GM18868 (cell line): Measurements from ENCODE around the gene FBLIM1.

Experiments
- ATAC-seq: cut with Tn5 transposase; IDR thresholded peaks from one replicate; pipeline ENCODE4 v1.9.1; 2021; ENCODE audit warnings: mild to moderate bottlenecking, moderate library complexity; ENCODE audit not compliant: unreplicated experiment

FBLIM1 gene

DNA sequence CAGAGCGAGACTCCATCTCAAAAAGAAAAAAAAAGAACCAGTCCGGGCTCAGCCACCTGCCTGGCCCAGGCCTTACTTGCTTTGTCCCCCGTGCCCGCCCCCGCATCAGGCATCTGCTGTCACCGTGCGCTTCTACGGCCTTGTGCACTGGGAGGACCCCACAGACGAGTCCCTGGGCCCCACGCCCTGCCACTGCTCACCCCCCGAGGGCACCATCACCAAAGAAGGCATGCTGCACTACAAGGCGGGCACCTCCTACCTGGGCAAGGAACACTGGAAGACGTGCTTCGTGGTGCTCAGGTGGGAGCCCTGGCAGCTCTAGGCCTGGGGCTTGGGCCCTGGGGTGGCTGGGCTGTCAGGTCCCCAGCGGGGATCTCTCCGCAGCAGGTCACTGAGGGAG, 28.2 kb upstream of the FBLIM1 start:
- no peak for ATAC-seq

DNA sequence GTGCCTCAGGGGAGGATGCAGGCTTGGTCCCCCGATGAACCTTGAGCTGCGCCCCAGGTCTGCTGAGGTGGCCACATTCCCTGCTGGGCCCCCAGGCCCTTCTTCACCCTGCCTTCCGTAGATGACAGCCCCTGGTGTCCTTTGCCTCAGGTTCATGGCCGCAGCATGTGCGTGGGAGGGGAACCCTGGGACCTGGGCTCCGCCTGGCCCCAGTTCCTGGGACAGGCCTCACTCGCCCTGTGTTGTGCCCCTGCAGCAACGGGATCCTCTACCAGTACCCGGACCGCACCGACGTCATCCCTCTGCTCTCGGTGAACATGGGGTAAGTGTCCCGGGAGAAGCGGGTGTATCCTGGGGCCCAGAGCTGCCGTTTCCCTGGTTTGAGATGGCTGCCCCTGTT, 27.7 kb upstream of the FBLIM1 start:
- no peak for ATAC-seq

DNA sequence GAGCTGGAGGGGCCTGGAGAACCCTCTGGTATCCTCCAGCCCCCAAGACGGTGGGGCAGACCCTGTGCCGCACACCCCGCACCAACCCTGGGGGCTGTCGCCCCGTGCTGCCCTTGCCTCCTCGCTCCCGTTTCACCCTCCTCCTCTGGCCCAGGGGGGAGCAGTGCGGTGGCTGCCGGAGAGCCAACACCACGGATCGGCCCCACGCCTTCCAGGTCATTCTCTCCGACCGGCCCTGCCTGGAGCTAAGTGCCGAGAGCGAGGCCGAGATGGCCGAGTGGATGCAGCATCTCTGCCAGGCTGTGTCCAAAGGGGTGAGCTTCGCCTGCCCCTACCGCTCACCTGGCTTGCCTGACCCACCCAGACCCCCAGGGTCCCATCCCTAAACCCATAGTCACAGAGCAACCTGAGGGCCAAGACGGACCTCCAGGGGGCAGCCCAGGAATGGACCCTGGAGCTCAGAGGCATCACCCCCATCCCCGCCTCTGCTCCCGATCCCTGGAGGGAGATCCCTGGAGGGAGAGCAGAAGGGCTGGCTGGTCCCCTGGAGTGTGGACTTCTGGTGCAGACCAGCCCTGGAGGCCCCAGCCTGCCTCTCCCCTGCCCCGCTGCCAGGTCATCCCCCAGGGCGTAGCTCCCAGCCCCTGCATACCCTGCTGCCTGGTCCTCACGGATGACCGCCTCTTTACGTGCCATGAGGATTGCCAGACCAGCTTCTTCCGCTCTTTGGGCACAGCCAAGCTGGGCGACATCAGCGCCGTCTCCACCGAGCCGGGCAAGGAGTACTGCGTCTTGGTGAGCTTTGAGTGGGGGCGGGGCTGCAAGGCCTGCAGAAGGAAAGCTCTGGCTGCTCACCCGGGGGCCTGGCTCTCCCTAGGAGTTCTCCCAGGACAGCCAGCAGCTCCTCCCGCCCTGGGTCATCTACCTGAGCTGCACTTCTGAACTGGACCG, 26.6 kb upstream of the FBLIM1 start:
- ATAC-seq = no peak

DNA sequence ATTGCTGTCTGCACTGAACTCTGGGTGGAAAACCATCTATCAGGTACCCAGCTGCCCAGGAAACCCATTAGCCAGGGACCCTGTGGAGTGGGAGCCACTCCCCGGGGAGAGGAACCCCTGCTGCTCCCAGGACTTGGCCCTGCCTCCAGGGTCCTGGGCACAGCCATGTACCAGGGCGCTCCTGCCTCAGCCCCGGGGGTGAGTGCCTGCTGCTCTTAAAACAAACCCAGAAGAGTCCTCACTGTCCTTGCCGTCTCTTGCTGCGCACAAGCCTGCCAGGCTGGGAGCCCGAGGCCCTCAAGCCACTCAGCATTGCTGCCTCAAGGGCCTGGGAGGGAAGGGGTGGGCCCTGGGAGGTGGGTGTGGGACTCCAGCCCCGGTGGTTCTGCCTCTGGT, 25.9 kb upstream of the FBLIM1 start:
- ATAC-seq = no peak

DNA sequence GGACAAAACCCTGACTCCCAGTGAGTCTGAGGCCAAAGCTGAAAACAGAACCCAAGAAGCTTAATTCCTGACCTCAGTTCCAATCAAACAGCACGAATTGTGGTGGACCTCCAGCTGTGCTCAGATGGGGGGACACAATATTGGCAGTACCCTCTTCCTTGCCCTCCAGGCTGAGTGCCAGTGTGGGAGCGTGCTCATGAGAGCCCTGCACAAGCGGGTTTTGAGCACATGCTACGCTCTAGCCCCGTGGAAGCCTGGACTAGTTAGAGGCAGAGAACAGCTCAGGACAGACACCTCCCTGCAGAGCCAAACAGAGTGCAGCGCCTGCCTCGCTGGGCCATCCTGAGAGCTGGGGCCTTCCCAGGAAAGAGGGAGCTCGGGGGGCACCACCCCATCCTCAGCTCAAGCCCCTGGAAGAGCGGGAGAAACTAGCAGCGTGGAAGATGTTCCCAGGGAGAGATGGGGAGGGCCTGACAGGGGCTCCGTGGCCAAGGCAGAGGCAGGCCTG, 25.3 kb upstream of the FBLIM1 start:
- ATAC-seq = no peak

DNA sequence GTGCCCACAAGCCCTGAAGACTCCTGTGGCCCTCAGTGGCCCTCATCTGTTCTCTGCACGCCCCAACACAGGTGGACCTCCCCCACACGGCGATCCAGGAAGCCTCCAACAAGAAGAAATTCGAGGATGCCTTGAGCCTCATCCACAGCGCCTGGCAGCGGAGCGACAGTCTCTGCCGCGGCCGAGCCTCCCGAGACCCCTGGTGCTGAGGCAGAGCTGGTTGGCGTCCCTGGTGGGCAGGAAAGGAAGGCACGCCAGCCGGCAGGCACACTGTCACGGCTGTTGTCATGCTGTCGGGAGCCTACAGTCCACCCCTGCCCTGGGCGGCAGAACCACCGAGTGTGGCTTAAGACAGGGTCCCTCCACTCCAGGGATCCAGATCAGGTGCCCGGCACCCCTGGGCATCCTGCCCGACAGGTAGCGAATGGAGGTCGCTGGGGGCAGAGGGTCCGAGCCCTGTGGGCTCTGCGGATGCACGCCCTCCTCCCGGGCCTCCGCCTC, 24.8 kb upstream of the FBLIM1 start:
- no peak for ATAC-seq

DNA sequence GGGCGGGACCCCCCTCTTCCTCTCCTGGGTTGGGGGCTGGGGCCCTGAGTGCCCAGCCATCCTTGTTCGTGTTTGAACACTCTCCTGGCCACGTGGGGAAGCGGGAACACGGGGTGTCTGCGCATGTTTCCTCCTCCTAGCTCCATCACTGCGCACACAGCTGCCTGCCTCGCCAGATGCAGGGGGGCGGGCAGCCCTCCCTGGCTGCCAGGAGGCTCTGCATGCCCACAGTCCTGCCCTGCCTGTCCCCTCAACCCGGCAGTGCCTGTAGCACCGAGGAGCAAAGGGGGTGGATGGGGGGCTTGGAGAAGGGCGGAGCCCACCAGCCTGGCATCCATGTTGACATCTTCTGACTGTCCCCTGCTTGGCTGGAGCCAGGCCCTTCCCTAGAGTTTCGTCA, 24.3 kb upstream of the FBLIM1 start:
- ATAC-seq = no peak

DNA sequence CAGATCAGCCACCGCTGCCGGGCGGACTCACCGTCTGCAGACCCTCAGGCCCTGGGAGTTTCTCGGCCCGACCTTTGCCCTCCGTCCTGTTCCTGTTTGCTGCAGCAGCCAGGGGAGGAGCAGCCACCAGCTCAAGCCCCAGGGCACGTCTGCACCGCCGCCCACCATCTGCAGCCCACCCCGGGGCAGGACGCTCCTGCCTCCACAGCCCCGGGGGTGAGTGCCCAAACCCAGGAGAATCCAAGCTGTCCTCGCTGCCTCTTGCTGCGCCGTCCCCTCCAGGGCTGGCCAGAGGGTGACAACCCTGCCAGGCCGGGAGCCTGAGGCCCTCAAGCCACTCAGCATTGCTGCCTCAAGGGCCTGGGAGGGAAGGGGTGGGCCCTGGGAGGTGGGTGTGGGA, 23.7 kb upstream of the FBLIM1 start:
- no peak for ATAC-seq

DNA sequence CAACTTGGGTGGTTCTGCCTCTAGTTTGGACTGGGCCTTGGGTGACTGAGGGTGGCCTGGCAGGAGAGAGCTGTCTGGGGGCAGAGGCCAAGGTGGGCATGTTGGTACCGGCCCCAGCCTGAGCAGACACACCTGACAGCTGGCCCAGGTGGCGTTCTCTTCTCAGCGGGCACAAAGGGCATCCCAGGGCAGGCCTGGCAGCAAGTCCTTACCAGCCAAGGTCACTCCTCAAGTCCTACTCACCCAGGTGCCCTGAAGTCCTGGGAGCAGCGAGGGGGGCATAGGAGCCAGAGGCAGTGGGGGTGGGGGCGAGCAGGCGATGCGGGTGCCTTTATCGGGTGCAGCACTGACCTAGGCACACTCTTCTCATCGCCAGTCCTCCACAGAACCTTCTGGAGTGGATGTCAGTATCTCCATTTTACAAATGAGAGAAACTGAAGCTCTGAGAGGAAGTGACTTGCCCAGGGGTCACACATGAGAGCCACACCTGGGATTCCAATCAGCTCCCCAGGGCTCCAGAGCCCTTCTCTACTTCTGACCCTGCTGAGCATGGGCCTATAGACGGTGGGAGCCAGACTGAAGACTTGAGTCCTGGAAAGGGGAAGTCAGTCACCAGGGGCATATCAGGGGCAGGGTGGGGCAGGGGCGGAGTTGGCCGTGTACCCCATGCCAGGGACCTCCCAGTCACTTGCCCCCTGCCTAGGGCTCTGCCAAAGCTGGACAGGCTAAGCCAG, 23.1 kb upstream of the FBLIM1 start:
- ATAC-seq = no peak

DNA sequence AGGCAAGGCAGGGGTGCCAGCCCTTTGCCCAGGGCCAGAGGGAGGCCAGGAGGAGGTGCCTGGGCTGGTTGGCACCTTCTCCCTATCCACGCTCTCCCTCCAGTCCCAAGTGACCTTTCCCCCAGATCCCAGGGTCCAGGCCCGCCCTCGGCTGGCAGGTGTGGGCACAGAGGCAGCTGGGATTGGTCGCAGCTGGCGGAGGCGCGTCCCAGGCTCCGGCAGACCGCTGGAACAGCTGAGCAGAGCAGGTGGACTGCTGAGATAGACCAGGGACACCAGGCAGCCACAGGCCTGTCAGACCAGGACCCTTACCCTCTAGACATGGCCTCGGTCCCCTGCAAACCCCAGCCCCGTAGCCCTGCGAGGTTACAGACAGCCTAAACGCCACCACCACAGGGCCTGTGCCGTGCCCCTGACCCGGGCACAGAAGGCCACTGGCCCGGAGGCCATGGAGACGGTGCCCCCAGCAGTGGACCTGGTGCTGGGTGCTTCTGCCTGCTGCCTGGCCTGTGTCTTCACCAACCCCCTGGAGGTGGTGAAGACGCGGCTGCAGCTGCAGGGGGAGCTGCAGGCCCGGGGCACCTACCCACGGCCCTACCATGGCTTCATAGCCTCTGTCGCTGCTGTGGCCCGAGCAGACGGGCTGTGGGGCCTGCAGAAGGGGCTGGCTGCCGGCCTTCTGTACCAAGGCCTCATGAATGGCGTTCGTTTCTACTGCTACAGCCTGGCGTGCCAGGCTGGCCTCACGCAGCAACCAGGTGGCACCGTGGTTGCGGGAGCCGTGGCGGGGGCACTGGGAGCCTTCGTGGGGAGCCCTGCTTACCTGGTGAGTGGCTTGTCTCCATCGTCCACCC, 22.3 kb upstream of the FBLIM1 start, which contains the start of gene SLC25A34:
Gene SLC25A34 (plus strand): TSS at position 221 of the 854 bp plus-strand sequence. CDS start 228 bp downstream, at position 449.
- ATAC-seq = no peak

DNA sequence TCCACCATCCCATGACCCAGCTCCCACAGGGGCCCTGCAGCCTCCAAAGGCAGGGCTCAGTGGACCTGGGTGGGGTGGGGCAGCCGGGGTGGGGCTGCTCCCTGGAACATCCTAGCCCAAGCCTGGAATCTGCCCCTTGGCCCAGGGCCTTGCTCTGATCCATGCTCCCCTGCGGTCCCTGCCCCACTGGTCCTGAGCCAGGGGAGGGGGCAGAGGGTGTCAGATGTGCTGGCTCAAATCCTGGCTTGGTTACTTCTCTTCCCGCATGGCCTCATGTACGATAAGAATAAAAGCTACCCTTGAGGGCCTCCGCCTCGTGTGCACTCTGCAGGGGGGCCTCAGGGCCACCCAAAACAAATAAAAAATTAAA, 21.7 kb upstream of the FBLIM1 start:
- ATAC-seq = no peak

DNA sequence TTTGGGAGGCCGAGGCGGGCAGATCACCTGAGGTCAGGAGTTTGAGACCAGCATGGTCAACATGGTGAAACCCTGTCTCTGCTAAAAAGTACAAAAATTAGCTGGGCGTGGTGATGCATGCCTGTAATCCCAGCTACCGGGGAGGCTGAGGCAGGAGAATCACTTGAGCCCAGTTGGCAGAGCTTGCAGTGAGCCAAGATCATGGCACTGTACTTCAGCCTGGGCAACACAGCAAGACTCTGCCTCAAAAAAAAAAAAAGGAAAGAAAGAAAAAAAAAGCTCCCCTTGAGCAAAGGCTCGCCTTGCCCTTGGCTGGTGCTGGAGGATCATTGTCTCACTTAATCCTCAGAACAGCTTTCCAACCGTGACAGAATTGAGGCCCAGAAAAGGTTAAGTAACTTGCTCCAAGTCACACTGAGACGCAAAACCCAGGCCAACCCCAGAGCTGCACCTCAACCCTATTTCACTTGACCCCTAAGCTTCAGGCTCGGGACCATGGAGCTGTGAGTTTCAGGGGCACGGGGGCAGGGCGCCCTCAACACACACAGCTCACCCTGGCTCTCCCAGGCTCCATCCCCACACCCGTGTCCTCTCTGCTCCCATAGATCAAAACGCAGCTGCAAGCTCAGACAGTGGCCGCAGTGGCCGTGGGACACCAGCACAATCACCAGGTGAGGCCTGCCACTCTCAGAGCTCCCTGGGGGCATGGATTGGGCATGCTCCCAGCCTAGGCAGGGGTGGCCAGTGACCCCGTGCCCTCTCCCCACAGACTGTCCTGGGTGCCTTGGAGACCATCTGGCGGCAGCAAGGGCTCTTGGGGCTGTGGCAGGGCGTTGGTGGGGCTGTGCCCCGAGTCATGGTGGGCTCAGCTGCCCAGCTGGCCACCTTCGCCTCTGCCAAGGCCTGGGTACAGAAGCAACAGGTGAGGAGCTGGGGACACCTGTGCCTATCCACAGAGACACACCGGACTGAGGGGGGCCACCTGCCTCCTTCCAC, 21.0 kb upstream of the FBLIM1 start:
- no peak for ATAC-seq

DNA sequence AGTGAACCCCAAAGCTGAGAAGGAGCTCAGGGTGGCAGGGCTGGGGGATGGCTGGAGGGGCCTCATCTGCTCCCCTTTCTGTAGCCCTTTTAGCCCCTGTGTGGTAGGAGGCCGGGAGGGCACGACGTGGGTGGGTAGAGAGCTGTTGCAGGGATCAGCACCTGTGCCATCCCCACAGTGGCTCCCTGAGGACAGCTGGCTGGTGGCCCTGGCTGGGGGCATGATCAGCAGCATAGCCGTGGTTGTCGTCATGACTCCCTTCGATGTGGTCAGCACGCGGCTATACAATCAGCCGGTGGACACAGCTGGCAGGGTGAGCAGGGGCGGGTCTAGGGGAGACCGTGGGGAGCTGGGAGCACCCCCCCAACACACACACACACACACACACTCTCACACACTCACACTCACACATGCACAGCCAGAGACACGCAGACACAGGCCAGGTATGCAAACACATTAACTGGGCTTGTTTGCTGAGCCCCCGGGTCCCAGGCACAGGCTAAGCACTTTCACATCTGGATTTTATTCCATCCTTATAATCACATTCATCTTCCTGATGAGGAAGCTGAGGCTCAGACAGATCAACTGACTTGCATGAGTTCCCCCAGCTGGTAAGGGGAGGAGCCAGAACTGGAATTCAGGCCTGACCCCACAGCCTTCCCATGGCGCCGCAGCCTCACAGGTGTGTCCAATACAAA, 20.0 kb upstream of the FBLIM1 start:
- ATAC-seq = no peak

DNA sequence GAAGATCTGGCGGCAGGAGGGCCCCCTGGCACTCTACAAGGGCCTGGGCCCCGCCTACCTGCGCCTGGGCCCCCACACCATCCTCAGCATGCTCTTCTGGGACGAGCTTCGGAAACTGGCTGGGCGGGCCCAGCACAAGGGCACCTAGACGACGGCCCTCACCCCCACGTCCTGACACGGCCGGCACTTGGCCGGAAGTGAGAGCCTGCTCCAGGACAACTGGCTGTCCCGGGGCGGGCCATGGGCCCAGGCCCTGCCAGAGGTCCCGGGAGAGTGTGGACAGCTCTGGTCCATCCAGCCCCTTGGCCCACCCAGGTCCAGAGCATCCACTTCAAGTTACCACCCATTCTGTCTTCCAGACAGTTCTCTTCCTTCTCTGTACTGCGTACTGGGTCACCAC, 19.3 kb upstream of the FBLIM1 start:
- no peak for ATAC-seq

DNA sequence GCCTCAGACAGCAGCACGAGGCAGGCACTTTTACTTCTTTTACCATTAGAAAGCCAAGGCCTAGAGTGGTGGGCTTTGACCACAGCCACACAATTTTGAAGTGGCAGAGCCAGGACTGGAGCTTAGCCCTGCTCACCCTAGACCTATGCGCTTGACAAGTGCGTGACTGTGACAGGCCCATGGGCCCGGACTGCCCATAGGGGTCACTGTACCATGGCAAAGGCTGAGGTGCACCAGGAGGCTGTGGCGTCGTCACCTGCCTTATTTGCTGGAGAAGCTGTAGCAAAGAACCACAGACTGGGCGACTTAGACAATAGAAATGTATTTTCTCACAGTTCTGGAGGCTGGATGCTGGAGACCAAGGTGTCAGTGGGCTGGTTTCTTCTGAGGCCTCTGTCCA, 18.9 kb upstream of the FBLIM1 start:
- ATAC-seq = no peak

DNA sequence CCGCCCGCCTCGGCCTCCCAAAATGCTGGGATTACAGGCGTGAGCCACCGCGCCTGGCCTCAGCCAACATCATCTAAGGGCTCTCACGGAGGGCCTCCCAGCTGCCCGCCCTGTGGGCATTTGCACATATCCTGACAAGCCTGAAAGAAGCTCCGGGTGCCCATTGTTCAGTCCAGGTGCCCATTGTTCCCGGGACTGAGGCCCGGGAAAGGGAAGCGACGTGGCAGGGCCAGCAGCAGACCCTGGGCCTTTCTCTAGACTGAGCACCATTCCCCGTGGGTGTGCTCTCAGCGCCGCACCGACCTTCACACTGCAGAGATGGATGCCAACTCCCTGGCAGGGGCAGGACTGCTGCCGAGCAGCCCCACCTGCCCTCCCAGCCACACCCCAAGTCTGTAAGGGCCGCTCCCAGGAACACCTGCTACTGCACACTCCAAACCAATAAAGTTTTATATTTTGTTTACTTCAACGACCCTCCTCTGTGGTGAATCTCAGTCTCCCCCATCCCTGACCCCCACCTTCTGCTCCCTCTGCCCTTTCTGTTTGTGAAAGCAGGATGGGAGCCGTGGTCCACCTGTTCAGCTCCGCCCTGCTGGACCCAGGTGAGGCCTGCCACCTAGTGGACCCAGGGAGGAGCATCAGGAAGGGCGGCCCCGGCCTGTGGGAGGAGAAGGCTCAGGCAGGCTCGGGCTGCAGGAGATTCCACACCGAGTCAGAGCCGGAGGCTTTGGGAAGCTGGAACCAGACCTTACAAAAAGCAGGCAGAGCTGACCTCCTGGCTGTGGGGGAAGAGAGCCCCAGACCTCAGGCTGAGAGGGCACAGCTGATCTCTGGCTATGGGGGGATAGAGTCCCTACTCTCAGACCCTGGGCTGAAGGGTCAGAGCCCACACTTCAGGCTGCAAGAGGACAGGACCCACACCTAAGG, 17.4 kb upstream of the FBLIM1 start:
- ATAC-seq = no peak

DNA sequence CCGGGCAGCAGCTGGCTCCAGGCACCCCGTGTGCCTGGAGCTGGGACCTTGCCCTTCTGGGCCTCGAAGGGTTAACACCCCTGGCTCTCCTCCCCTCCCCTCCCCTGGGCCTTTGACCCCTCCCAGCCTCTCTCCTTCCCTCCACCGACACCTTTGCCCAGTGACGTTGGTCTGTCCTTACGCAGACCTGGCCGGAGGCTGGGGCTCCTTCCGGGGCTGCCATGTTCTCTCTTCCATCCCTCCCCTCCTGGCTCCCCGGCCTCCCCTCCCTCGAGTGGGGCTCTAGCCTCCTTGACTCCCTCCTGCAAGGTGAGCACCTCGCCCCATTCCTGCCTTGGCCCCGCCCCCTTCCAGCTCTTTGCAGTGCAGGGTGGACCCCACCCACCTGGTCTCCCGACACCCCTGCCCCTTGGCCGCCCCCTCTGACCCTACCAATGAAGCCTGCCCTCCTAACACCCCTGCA, 16.2 kb upstream of the FBLIM1 start, which contains the start of gene TMEM82:
Gene TMEM82 (plus strand): TSS at position 161 of the 463 bp plus-strand sequence. CDS start 61 bp downstream, at position 222.
- ATAC-seq = no peak
